Keratinocyte (primary cell): ENCODE measurements around the gene DSTYK.

Source experiments
- CTCF ChIP-seq, 3 experiments: IDR thresholded peaks in 1 of 3; conservative IDR thresholded peaks in 1 of 3; optimal IDR thresholded peaks in 1 of 3; 2 replicates in 2 of 3; 3 replicates in 1 of 3; pipeline versions ENCODE3 to v1.5.1; 2011; ENCODE audit warnings: low read length in 3 of 3, mild to moderate bottlenecking in 3 of 3, moderate library complexity in 2 of 3, control low read depth in 1 of 3, inconsistent platforms in 1 of 3; ENCODE audit not compliant: insufficient read depth in 2 of 3; ENCODE audit errors: extremely low read depth in 1 of 3
- EZH2 ChIP-seq: IDR thresholded peaks from one replicate; pipeline ENCODE4 v1.6.1; 2012; ENCODE audit warnings: inconsistent platforms, mild to moderate bottlenecking, low read length, moderate library complexity

DNA sequence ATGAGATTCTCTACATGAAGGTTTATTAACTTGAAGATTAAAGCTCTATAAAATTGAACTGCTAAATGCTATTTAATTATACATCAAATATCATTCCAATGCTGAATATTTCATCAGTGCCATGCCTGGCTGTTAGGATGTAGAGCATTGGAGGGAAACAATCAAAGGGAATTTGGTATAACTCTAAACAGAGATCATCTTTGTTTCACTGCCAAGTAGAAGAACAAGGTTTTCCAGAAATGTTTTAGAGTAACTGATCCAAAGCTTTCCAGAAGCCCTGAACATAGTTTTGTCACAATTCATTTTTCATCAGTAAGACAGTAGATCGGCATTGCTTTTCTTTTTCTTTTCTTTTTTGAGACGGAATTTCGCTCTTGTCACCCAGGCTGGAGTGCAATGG is 5.9 kb upstream of the DSTYK start:
- no peak for TF ChIP-seq CTCF (optimal IDR thresholded peaks at IDR 0.05 in 1 of 3, IDR thresholded peaks at IDR 0.05 in 1 of 3, conservative IDR thresholded peaks at IDR 0.05 in 1 of 3; ENCODE audit: extremely low read depth in 1 of 3, insufficient read depth in 2 of 3, low read length in 3 of 3)
- no peak for TF ChIP-seq EZH2
